GM18505 (cell line): ENCODE measurements around the gene DDA1.

Source experiments
- ATAC-seq: cut with Tn5 transposase; IDR thresholded peaks from one replicate; pipeline ENCODE4 v1.9.1; 2021; ENCODE audit not compliant: unreplicated experiment
- POLR2A ChIP-seq: IDR thresholded peaks from 4 replicates; pipeline ENCODE4 v1.6.1; 2011; ENCODE audit warnings: borderline replicate concordance; ENCODE audit not compliant: insufficient read depth, insufficient read length; ENCODE audit errors: extremely low read depth

The DDA1 gene

DNA sequence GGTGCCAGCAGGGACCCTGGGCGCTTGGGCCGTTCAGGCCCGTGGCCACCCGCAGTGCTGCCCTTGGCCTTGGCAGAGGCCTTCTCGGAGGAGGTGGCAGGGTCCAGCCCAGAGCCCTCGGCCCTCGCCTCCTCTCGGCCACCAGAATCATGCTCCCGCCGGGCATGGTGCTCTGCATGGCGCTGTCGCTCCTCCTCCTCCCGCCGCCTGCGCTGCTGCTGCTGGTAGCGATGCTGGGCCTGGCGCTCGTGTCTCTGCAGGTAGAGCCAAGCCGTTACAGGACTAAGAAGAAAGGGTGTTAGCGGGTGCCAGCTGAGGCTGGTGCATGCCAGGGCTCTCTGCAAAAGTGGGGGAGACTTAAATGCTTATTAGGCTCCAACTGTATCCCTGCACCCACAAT, 15.8 kb downstream of the DDA1 start:
- TF ChIP-seq POLR2A = no peak
- no peak for ATAC-seq

DNA sequence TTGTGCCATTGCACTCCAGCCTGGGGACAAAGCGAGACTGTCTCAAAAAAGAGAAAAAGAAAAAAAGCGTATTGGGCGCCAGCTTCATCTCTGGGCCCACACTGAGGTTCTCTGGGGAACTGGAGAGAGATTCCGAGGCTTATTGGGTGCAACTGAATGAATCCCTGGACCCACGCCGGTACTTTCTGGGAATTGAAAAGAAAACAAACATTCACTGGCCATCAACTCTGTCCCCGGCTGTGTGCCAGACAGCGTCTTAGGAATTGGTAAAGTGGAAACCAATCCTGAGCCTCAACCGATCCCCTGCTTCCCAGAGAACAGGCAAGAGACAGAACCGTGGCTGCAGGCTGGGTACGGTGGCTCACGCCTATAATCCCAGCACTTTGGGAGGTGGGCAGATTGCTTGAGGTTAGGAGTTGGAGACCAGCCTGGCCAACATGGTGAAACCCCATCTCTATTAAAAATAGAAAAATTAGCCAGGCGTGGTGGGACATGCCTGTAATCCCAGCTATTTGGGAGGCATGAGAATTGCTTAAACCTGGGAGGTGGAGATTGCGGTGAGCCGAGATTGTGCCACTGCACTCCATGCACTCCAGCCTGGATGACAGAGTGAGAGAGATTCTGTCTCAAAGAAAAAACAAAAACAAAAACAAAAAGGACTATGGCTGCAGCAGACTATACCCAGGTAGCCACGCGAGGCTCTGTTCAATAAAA, 16.7 kb downstream of the DDA1 start:
- no peak for ATAC-seq
- TF ChIP-seq POLR2A = no peak

DNA sequence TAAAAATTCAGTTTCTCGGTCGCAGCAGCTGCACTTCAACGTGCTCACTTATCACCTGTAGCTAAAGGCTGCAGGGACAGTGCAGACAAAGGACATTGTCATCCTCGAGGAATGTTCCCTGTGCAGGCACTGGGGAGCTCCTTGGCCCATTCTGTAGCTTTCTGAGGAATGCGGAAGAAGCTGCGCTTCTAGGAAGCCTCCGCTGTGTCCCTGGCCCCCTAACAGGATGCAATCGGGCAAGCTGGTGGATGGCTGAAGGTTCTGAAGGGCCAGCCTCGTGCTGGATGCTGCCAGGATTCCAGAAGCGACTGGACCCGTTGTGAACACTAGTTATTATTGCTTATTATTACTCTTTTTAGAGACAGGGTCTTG, 17.2 kb downstream of the DDA1 start:
- ATAC-seq = no peak
- no peak for TF ChIP-seq POLR2A

DNA sequence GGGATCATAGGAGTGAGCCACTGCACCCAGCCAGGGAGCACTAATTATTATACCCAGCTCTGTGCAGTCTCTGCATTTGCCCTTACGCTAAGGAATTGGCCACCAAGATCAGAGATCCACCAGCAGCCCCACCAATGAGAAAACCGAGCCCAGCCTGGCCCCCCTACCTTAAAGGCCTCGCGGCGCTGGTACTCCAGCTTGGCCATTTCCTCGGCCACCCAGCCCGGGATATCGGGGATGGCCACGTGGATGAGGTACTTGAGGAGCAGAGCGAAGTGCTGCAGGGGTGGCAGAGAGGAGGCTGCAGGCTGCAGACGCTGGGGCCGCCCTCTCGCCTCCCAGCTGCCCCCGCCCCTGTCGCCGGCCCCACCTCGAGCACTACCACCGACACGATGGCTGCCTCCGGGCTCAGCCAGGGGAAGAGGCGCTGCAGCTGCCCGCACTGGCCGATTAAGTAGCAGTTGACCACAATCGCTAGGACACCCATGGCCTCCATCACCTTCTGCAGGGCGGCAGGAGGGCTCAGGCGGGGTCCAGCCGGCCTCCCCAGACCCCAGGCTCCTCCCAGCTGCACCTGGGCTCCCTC, 17.8 kb downstream of the DDA1 start:
- ATAC-seq = no peak
- no peak for TF ChIP-seq POLR2A

DNA sequence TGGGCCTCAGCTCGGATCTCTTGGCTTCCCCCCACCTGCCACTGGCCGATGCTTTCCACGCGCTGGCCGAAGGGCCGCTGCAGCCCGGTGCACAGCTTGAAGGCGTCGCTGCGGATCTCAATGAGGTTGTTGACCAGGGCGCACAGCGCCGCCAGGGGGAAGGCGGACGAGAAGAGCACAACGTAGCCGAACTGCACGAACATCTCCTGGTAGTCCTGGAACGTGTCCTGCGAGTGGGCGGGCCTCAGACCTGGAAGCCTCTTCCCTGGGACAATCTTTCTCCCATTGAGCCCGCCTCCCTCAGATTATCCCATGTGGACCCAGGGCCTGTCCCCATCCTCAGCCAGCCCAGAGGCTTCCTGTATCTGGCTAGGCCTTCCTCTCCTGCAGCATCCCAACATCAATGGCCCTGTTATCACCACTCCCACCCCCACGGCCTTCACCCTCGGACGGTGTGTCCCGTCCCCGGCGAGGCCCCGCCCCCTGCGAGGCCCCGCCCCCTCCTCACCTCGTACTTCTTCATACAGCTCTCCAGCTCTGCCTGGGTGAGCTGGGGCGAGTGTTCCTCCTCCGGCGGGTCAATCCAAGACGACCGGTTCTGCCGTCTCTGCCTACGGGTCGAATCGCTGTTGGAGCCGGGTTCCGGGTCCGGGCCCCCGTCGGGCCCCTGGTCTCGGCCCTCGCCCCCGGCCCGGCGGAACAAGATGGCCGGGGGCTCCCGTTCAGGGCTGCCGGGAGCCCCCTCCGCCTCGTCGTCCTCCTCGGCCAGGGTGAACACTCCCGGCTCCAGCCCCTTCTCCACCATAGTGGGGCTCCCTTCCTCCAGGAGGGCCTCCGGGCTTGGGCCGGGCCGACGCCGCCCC, 18.5 kb downstream of the DDA1 start:
- no peak for ATAC-seq
- no peak for TF ChIP-seq POLR2A

DNA sequence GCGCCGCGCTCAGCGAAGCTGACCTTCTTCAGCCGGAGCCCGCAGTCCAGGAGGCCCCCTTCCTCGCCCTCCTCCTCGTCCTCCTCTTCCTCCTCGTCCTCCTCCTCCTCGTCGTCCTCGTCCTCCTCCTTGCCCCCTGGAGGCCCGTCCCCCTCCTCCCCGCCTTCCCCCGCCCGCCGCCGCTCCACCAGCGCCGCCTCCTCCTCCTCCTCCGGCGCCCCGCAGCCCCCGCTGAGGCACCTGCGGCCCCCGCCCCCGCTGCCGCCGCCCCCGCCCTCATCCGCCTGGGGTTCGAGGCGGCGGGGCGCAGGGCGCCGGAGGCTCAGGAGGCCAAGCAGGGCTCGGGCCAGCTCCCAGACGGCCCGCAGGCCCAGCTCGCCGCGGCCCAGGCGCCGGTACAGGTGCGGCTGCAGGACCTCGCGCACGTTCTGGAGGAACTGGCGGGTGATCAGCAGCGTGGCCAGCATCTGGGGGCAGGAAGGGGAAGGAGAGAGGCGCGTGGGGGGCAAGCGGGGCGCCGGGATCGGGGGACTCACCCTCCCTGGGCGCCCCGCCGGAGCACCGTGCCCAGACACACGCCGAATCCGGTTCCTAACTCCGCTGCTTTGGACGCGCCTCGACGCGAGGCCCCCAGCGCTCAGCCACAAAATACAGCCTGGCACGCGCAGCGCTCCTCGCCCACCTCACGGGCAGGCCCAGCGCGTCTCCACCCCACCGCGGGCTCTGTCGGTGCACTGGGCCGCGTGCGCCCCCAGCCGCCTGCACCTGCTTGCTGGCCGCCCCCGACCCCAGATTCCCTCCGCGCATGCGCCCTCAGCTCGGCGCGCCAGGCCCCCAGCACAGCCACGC, 19.4 kb downstream of the DDA1 start:
- no peak for ATAC-seq
- TF ChIP-seq POLR2A = no peak

DNA sequence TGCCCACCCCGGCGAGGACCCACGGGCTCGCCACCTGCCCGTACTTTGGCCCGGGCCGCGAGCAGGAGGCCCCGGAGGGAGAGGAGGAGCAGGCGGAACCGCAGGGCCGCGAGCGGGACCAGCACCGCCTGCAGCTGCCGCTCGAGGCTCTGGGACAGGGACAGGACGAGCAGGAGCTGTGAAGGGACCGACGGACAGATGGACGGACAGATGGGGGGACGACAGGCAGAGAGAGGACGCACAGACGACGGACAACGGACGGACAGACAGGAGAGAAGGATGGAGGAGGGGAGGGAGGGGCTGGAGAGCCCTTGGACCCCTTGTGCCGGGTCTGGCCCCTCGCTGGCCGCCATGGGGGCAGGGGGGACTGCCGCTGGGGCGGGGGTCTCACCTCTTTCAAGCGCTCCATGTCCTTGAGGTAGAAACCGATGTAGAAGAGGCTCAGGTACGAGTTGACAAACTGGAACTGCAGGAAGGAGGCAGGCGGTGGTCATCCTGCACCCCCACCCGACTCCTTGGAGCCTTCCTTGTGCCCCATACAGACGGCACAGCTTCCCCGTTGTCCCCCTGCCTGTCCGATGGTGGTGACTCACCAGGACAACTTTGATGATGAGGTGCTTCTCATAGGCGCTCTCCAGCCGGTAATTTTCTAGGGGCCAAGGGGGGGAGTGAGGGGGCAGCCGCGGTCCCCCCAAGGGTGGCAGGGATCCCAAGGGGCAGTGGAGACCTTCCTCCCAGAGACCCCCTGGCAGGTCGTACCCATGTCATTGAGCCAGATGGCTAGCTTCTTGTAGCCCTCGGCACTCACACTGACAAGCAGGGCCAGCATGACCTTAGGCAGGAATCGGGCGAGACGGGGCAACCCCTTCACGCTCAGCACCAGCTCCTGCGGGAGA, 20.3 kb downstream of the DDA1 start:
- no peak for TF ChIP-seq POLR2A
- ATAC-seq = no peak

DNA sequence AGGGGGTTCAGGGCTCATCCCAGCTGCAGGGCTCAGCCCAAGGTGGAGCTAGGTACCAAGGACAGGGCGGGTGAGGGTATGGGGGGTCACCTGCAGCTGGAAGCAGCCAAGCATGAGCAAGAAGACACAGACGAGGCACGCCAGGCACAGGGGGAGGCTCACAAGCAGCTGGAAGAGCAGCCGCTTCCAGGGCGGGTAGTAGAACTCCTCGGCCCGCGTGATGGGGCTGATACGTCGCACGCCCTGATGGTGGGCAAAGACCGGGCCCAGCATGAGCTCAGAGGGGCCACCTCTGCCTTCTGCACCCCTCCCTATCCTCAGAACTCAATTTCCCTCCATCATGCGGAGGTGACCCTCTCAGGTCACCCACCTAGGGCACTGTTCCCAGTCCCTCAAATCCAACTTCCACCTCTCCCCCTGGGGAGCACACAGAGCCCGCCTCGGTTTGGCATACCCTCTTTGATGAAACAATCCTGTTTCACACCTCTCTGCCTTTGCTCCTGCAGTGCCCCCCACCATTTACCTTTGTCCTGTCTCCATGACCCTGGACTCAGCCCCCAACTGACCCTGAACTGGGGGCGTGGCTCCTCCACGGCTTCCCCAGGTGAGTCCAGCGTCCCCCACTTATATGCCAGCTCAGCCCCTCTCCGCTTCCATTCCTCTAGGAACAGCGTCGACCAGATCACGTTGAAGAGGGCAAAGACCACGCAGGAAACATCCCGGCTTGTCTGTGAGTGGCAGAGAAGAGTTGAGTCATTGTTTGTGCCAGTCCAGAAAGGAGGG, 21.1 kb downstream of the DDA1 start:
- TF ChIP-seq POLR2A = no peak
- no peak for ATAC-seq

DNA sequence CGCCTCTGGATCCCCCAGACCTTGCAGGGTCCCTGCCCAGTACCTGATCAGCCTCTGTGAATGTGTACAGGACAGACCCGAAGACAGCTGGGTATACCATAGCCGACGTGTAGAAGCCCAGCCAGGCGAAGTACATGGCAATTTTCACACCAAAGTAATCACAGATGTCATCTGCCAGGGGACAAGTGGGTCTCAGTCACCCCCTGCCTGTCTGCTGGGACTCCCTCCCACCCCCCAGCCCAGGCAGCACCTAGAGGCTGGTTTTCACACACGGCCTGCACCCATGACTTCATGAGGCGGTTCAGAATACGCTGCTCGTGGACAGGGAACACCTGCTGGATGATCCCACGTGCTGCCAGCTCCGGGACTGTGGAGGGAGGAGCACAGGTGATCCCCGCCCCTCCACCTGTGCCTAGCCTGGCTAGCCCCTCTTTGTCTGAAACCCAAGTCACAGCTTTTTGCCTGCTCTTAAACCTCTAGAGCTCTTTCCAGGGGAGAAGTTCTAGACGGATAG, 21.7 kb downstream of the DDA1 start:
- ATAC-seq = no peak
- TF ChIP-seq POLR2A = no peak

DNA sequence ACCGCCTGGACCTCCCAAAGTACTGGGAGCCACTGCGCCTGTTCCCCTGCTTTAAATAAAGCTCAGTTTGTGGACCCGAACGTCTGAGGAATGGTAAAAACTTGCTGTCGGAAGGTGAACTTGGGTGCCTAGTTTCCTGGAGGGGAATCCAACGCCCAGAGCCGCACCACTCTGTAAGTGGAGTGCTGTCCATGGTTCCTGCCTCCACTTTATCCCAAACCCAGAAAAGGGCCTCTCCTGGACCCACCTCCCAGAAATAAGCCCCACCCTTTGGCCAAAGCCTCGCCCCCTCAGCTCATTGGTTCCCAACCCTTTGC, 23.0 kb downstream of the DDA1 start:
- ATAC-seq = no peak
- TF ChIP-seq POLR2A = no peak

DNA sequence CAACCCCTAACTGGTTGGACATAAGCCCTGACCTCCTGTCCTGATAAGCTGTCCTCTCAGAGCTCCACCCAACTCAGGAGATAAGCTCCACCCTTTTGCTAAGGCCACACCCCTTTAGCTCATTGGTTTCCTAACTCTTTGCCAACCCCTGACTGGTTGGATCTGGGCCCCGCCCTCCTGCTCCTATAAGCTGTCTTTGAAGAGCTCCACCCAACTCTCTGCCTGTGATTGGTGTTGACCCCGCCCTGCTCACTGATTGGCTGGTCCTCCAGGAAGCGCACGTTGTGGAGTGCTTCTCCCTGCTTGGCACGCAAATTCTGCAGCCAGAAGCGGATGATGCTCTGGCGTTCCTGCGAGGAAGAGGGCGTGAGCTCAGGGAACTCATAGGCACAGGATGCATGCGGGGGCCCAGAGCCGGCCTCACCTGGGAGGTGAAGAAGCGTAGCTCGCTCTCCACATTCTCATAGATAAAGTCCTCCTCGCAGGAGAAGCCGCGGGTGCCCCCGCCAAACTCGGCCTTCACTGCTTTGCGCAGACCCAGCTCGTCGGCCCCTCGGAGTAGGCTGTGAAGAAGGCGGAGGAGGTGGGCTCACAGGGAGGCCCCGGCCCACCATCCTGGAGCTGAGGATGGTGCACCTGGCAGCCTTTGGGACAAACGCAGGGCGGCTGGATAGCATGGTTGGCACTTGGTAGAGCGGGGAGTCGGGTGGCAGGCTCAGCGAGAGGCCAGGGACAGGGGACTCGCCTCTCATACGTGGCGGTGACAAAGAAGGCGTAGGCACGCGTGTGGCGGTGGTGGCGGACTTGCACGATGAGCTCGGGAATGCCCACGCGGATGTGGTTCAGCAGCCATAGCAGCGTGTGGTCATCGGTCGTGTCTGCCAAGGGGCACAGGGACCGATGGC, 23.6 kb downstream of the DDA1 start:
- no peak for TF ChIP-seq POLR2A
- no peak for ATAC-seq
